Measurements from ENCODE around the gene NPEPL1.
"Not testable (repeated sequence)": the region's sequence is repeated elsewhere in the genome, so short reads cannot be mapped to it uniquely, and the experiment has no call there.

The NPEPL1 gene

GRCh38 chr20:58740356-58741308 lies 48.0 kb downstream of the NPEPL1 start:
- no peak for DNase-seq (ENCODE audit: low read depth, low spot score)

DNA sequence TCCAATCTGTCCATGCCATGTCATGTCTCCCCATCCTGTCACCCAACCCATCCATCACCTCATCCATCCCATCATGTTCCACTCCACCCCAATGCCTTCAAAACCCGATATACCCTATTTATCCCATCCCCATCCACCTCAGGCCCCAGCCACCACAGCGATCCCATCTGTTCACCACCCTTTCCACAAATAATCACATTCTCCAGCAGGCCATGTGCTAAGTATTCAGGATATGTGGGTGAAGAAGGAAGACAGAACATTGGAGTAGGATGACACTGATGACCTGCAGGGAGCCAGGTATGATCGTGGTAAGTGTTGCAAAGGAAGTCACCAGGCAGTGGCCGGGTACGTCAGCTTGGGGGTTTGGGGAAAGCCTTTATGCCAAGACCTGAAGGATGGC lies 48.8 kb downstream of the NPEPL1 start:
- no peak for DNase-seq (ENCODE audit: low read depth, low spot score)

GRCh38 chr20:58742668-58743566 lies 50.3 kb downstream of the NPEPL1 start:
- DNase-seq (ENCODE audit: low read depth, low spot score): no peak

- DNase-seq (ENCODE audit: low read depth, low spot score): no peak
Observed at GRCh38 chr20:58743929-58744534, 51.4 kb downstream of the NPEPL1 start.

DNA sequence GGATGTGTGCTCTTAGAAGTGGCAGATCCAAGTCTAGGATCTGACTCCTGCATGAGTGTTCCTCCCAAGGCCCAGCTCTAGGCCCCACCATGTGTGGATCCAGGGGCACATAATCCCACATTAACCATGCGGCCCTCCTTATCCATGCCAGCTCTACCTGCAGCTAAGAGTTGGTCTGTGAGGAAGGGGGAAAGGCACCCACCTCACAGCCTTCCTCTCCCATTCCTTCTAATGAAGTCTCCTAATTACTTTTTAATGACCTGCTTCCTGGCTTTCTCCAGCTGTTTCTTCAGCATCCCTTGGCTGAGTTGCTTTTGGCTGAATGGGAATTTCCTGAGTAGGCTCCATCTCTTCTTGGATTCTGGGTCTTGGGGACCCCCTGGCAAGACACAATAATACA lies 52.2 kb downstream of the NPEPL1 start:
- no peak for DNase-seq (ENCODE audit: low read depth, low spot score)

DNA sequence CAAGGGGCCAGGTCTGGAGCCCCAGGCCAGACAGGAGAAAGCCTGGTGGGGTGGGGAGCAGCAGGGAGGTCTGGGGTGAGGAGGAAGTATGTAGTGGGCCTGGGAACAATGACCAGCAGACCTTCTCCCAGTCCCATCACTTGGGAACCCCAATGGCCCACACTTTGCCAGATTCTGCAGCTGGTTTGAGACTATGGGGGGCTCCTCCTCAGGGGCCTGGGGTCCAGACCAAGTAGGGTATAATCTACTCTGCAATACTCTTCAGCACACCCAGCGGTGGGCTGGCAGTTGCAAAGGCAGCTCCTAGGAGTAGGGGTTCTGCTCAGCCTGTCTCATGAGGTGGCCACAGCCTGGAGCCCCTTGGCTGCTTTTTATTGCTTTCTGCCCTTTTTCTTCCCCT lies 52.8 kb downstream of the NPEPL1 start:
- DNase-seq (ENCODE audit: low read depth, low spot score): no peak

GRCh38 chr20:58746620-58747019 lies 54.0 kb downstream of the NPEPL1 start:
- no peak for DNase-seq (ENCODE audit: low read depth, low spot score)

- no peak for DNase-seq (ENCODE audit: low read depth, low spot score)
Observed at GRCh38 chr20:58747211-58747610, 54.6 kb downstream of the NPEPL1 start.

- no peak for DNase-seq (ENCODE audit: low read depth, low spot score)
Observed at GRCh38 chr20:58748618-58749017, 56.0 kb downstream of the NPEPL1 start.

DNA sequence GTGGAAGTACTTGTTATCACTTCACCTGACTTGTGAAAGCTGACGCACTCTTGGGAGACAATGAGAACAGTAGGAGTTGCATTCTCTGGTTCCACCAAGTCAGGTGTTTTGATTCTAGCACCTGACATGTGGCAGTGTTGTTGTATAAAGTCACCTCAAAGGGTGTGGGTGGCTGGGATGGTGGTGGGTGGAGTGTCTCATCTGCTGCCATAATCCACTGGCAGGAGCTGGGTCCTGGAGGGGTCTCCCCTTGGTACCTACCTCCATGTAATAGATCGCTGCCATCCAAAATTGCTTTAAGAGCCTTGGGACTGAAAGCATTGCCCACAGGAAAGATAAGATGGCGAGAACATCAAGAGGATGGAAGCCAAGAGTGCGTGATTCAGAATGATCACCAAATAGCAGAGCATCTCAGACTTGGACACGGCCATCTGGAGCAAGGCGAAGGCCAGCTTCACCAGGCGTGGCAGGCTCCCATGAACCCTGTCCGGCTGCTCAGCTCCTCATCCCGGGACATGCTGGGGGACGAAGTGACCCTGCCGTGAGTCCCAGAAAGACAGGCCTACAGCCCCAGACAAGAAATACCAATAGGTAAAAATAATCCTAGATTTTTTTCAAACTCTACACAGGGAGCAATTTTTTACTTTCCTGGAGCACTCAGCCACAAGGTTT lies 56.6 kb downstream of the NPEPL1 start:
- DNase-seq (ENCODE audit: low read depth, low spot score): no peak

DNA sequence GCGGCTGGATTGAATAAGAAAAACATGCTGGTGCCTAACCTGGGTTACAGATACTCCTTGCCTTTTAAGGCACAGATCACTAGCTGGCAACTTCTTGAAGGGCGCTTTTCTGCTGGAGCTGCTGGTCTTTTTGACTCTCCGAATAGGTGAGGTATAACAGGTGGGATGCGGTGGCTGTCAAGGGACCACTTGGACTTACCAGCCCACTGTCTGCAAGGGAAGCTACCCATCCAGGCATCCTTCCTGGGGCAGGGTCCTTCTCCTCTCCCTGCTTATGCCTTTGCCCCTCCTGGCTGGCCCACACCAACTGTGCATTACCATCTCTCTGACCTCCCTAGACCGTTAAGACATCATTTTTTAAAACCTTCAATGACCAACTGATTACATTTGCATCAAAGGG lies 57.4 kb downstream of the NPEPL1 start:
- DNase-seq (ENCODE audit: low read depth, low spot score): no peak

- DNase-seq (ENCODE audit: low read depth, low spot score): not testable (repeated sequence)
Observed at GRCh38 chr20:58750706-58751105, 58.1 kb downstream of the NPEPL1 start.

DNA sequence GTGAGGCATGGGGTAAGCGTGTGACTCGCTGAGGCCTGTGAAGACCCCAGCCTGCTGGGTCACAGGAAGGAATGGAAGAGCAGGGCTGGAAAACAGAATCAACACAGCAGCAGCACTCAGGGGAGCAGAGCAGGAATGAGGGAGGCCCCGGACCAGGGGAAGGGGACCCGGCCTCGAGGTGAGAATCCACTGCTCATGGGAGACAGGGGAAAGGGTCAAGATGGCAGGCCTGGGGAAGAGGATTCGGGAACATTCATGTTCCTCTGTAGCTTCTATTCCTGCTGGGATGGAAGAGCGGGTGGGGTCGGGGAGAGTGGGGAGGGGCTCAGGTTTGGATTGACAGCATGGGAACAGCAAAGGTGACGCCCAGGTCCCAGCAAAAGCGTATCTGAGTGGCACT lies 59.4 kb downstream of the NPEPL1 start:
- DNase-seq (ENCODE audit: low read depth, low spot score): no peak

- no peak for DNase-seq (ENCODE audit: low read depth, low spot score)
Observed at GRCh38 chr20:58752565-58752964, 60.0 kb downstream of the NPEPL1 start.

DNA sequence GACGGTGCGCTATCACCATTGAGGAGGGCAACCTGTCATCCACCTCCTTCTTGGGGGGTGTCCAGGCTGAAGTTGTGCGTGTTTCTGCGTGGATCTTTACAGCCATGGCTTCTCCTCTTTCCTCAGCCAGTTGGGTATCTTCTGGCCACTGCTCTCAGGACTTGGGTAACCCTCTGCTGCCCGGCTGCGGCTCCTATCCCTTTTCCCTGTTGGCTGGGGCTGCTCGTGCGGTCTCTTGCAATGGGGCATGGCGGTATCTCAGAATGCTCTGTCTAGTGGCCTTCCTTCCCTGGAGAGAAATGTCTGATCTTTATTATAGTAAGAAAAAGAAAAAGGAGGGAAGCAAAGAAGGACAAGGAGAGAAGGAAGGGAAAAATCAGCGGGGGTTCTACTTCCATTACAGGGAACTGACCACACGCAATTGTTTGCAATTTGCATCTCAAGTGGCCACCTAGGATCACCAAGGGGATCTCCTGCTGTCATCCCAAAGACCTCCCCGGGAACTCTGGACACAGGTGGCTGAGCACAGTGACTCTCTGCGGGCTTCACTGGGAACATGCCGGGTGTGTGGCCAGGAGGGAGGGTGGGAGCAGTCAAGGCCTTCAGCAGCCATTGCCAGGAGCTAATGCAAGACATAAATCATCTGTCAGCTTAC lies 60.8 kb downstream of the NPEPL1 start:
- DNase-seq (ENCODE audit: low read depth, low spot score): peak; percentile 49

DNA sequence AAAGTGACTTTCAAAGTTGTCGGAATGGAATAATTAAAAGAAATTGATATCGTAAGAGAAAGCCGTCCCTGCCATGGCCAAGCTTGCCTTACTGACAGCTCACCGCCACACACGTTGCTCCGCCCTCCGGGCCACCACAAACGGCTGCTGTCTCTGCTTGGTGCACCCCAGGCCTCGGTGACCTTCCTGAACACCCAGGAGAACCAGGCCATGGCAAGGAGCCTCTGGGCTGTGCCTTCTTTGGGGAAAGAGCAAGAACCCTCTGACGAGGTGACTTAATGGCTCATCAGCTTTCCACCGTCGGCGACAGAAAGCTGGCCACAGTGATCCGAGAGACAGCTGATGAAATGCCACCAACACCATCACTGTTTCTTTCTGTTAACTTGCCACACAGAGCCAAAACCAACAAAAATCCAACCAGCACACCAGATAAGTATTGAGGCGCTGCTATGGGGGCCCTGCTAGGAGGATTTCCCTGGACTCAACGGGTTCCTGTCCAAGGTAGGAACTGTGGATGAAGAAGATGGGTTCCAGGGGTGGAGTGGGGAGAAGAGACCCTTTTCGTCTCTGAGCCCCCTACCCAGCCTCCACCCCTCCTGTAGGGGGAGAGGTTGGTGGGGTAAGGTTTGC lies 61.4 kb downstream of the NPEPL1 start:
- DNase-seq (ENCODE audit: low read depth, low spot score): no peak

GRCh38 chr20:58754584-58754983 lies 62.0 kb downstream of the NPEPL1 start:
- DNase-seq (ENCODE audit: low read depth, low spot score): no peak

DNA sequence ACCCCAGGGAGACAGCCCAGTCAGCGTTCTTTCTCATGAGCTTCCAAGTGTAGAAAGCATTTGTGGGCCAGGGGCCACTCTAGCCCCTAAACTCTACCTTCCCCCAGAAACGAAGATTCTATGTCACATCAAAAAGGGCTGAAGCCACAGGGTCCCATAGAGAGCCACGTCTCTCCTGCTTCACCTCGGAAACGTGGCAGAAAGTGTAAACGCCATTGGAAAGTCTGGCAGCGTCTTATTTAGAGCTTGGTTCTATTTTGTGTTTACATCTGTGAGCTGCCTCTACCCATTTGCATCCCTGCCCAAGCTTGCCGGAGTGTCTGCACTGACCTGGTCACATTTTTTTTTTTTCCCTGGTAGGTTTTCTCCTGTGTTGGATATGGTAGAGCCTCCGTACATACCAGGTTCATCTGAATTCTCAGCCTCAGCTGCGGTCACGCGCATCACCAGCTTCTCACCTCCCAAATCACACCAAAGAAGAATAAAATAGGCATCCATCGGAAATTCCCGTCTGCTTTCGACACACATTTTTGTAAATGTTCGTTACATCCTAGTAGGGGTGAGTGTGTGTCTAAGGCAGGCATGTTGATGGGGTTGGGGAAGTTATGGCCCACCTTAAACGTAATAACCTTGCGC lies 62.6 kb downstream of the NPEPL1 start:
- DNase-seq (ENCODE audit: low read depth, low spot score): no peak

- no peak for DNase-seq (ENCODE audit: low read depth, low spot score)
Observed at GRCh38 chr20:58755766-58756449, 63.3 kb downstream of the NPEPL1 start.

DNA sequence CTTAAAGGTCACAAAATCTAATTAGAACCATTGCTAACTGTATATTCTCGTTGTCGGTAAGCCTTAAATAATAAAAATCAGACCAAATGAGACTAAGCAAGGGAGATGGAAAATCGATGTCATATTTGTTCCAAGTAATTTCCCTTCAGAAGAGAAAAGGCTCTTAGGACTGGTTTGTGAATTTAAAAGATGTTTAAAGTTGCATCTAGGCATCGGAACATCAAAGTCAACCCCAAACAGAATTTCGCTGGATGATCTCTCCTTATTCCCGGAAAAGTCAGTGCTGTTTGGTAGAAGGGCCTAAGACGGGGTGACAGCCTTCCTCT lies 63.8 kb downstream of the NPEPL1 start:
- DNase-seq (ENCODE audit: low read depth, low spot score): no peak

Data from ELF-1 (cell line).